GM06990 (cell line): ENCODE measurements around the gene PRKCE.

Experiments
- DNase-seq: peaks from one replicate; pipeline ENCODE4 v3.0.0-alpha.2; 2011; ENCODE audit not compliant: insufficient read length; ENCODE audit errors: extremely low read depth
- H3K27me3 ChIP-seq: replicated peaks from 2 replicates; pipeline ENCODE4 v1.6.0; 2011; ENCODE audit warnings: low read length; ENCODE audit not compliant: control insufficient read depth, insufficient read depth
- H3K36me3 ChIP-seq: 2 replicates; pipeline ENCODE4 v1.5.1; 2011; ENCODE audit warnings: low read length; ENCODE audit not compliant: control insufficient read depth, insufficient read depth
- H3K4me3 ChIP-seq: replicated peaks from 2 replicates; pipeline ENCODE4 v1.5.1; 2011; ENCODE audit warnings: low read depth, mild to moderate bottlenecking, control low read depth, low read length
- CTCF ChIP-seq: IDR thresholded peaks from 2 replicates; pipeline ENCODE4 v1.5.1; 2011; ENCODE audit warnings: low read length, control low read depth, mild to moderate bottlenecking, inconsistent platforms; ENCODE audit not compliant: insufficient read depth, poor library complexity, severe bottlenecking

The PRKCE gene

GRCh38 chr2:45729753-45730512 is 78.5 kb downstream of the PRKCE start:
- no peaks in the 10 kb centered on the region for H3K27me3 ChIP-seq
- DNase-seq = peak; percentile 75
- H3K36me3 ChIP-seq = no peaks in the 10 kb centered on the region
- H3K4me3 ChIP-seq = no peak overlapping the region
- peak; percentile 60 for TF ChIP-seq CTCF

GRCh38 chr2:45731141-45731540 is 79.7 kb downstream of the PRKCE start:
- Histone ChIP-seq H3K4me3 (no peak overlapping the region), H3K36me3 (no peaks in the 10 kb centered on the region), H3K27me3 (no peaks in the 10 kb centered on the region)
- no peak for TF ChIP-seq CTCF
- DNase-seq = no peak

GRCh38 chr2:45732436-45732835 is 81.0 kb downstream of the PRKCE start:
- no peaks in the 10 kb centered on the region for H3K36me3 ChIP-seq
- no peaks in the 10 kb centered on the region for H3K27me3 ChIP-seq
- DNase-seq = no peak
- no peak overlapping the region for H3K4me3 ChIP-seq
- no peak for TF ChIP-seq CTCF

GRCh38 chr2:45732946-45733345 is 81.5 kb downstream of the PRKCE start:
- TF ChIP-seq CTCF = no peak
- no peaks in the 10 kb centered on the region for H3K36me3 ChIP-seq
- H3K4me3 ChIP-seq = no peak overlapping the region
- no peaks in the 10 kb centered on the region for H3K27me3 ChIP-seq
- no peak for DNase-seq

GRCh38 chr2:45734336-45734735 is 82.9 kb downstream of the PRKCE start:
- Histone ChIP-seq H3K4me3 (no peak overlapping the region), H3K36me3 (no peaks in the 10 kb centered on the region), H3K27me3 (no peaks in the 10 kb centered on the region)
- TF ChIP-seq CTCF = no peak
- DNase-seq = no peak

- DNase-seq = no peak
- H3K36me3 ChIP-seq = no peaks in the 10 kb centered on the region
- no peaks in the 10 kb centered on the region for H3K27me3 ChIP-seq
- no peak for TF ChIP-seq CTCF
- H3K4me3 ChIP-seq = no peak overlapping the region
Measured at GRCh38 chr2:45734952-45735351, 83.5 kb downstream of the PRKCE start.
